GM18511 (cell line): Measurements from ENCODE around the gene GUCY1B1.
A peak's percentile ranks its signal among the peaks of the same experiment; 100 is the strongest.
"Not testable (repeated sequence)": the region's sequence is repeated elsewhere in the genome, so short reads cannot be mapped to it uniquely, and the experiment has no call there.

Experiments used
- ATAC-seq: cut with Tn5 transposase; IDR thresholded peaks from one replicate; pipeline ENCODE4 v1.9.1; 2021; ENCODE audit warnings: mild to moderate bottlenecking, moderate library complexity; ENCODE audit not compliant: unreplicated experiment

GUCY1B1 gene

GRCh38 chr4:155797581-155797980 is 38.8 kb downstream of the GUCY1B1 start:
- not testable (repeated sequence) for ATAC-seq

- ATAC-seq, result no peak
Observed at GRCh38 chr4:155799116-155799793, 40.4 kb downstream of the GUCY1B1 start.

- ATAC-seq, result no peak
Observed at GRCh38 chr4:155799794-155800123, 40.9 kb downstream of the GUCY1B1 start.

- ATAC-seq, result no peak
Observed at GRCh38 chr4:155800685-155801343, 42.0 kb downstream of the GUCY1B1 start.

- ATAC-seq, result no peak
Observed at GRCh38 chr4:155802190-155802959, 43.6 kb downstream of the GUCY1B1 start.

- no peak for ATAC-seq
Observed at GRCh38 chr4:155805016-155805415, 46.2 kb downstream of the GUCY1B1 start.

GRCh38 chr4:155807021-155807420 is 48.2 kb downstream of the GUCY1B1 start:
- no peak for ATAC-seq

- ATAC-seq, result peak; percentile 99
Observed at GRCh38 chr4:155809835-155810234, 51.0 kb downstream of the GUCY1B1 start.

- ATAC-seq, result no peak
Observed at GRCh38 chr4:155811083-155811482, 52.3 kb downstream of the GUCY1B1 start.

GRCh38 chr4:155818639-155819038 is 59.8 kb downstream of the GUCY1B1 start:
- no peak for ATAC-seq

GRCh38 chr4:155819066-155819465 is 60.2 kb downstream of the GUCY1B1 start:
- no peak for ATAC-seq

- no peak for ATAC-seq
Observed at GRCh38 chr4:155820887-155821518, 62.2 kb downstream of the GUCY1B1 start.

- peak; percentile 71 for ATAC-seq
Observed at GRCh38 chr4:155822572-155822971, 63.8 kb downstream of the GUCY1B1 start.

GRCh38 chr4:155828628-155829027 is 69.8 kb downstream of the GUCY1B1 start:
- ATAC-seq, result no peak

- ATAC-seq, result no peak
Observed at GRCh38 chr4:155832664-155833063, 73.8 kb downstream of the GUCY1B1 start.

GRCh38 chr4:155837203-155837796 is 78.5 kb downstream of the GUCY1B1 start:
- ATAC-seq, result no peak

- ATAC-seq, result no peak
Observed at GRCh38 chr4:155842080-155842479, 83.3 kb downstream of the GUCY1B1 start.

GRCh38 chr4:155846929-155847328 is 88.1 kb downstream of the GUCY1B1 start:
- ATAC-seq, result no peak

GRCh38 chr4:155849042-155849441 is 90.2 kb downstream of the GUCY1B1 start:
- no peak for ATAC-seq

- ATAC-seq, result no peak
Observed at GRCh38 chr4:155853189-155853588, 94.4 kb downstream of the GUCY1B1 start.

GRCh38 chr4:155854582-155855226 is 95.9 kb downstream of the GUCY1B1 start:
- ATAC-seq, result peak; percentile 85
